ENCODE results near the gene SYNGAP1.

GRCh38 chr6:33437666-33438065 is 17.8 kb downstream of the SYNGAP1 start:
- TF ChIP-seq ZNF232 (CRISPR knock-in tag; IDR thresholded peaks at IDR 0.05) (no peak), ZNF274 (IDR thresholded peaks at IDR 0.05; ENCODE audit: borderline replicate concordance, low read depth, low read length) (no peak), CTCF (IDR thresholded peaks at IDR 0.05 in 2 of 3, conservative IDR thresholded peaks at IDR 0.05 in 1 of 3; ENCODE audit: insufficient read depth in 2 of 3, low read depth in 1 of 3, low read length in 3 of 3) (no peak), TCF3 (CRISPR knock-in tag; IDR thresholded peaks at IDR 0.05) (no peak), CAMTA2 (CRISPR knock-in tag; conservative IDR thresholded peaks at IDR 0.05) (no peak), RAD21 (CRISPR knock-in tag; conservative IDR thresholded peaks at IDR 0.05 in 1 of 2, IDR thresholded peaks at IDR 0.05 in 1 of 2) (no peak), CHCHD3 (CRISPR knock-in tag; IDR thresholded peaks at IDR 0.05) (no peak), HDAC2 (IDR thresholded peaks at IDR 0.05) (no peak), NFIX (CRISPR knock-in tag; IDR thresholded peaks at IDR 0.05; ENCODE audit: low read depth) (no peak), TCF7 (IDR thresholded peaks at IDR 0.05; ENCODE audit: borderline replicate concordance) (no peak), HOMEZ (CRISPR knock-in tag; IDR thresholded peaks at IDR 0.05) (no peak), MTA2 (IDR thresholded peaks at IDR 0.05; ENCODE audit: low read depth) (no peak), ATF4 (CRISPR knock-in tag; IDR thresholded peaks at IDR 0.05) (no peak)
